ENCODE data around the gene SPRR4. TPM values are rescaled to one million over a fixed set of nuclear protein-coding genes. Genes with fewer than 3 reads are reported as not detected.

The SPRR4 gene
- polyA plus RNA-seq, 1 donor (not counting 4 experiments of a cell fraction or from before 2014, with no cell fraction given), result 1.9 TPM

Small RNA genes lying within 50 kb of the gene (small RNA-seq; reads per million reads assigned to genes)
- gene RF00322 (ENCODE audit: insufficient read length in 3 of 3, low read depth in 3 of 3, low replicate concordance in 1 of 3) (0 reads per million in 3 experiments), gene SPRR1A (ENCODE audit: insufficient read length in 3 of 3, low read depth in 3 of 3, low replicate concordance in 1 of 3) (0 reads per million in 3 experiments)

Other genes with a start within 250 kb of the SPRR4 start
- gene KPRP, start 212.6 kb upstream of the SPRR4 start, polyA plus RNA-seq, result 0.82 to 2.0 TPM (median 0.90 TPM) in 3 replicates
- gene LCE1F, start 195.5 kb upstream of the SPRR4 start, polyA plus RNA-seq, result not detected in 3 replicates
- 0.59 to 1.0 TPM (median 0.86 TPM) in 3 replicates for gene LCE1E, start 184.4 kb upstream of the SPRR4 start, polyA plus RNA-seq
- gene LCE1D, start 173.9 kb upstream of the SPRR4 start, polyA plus RNA-seq, result 0.33 TPM in 1 of 3 replicates, not detected in the others
- 1.8 TPM in 3 replicates for gene LCE1C, start 164.0 kb upstream of the SPRR4 start, polyA plus RNA-seq
- gene LCE1B, start 158.7 kb upstream of the SPRR4 start, polyA plus RNA-seq, result 0.34 to 0.57 TPM (median 0.48 TPM) in 3 replicates
- 0.43 TPM in 1 of 3 replicates, not detected in the others for gene LCE1A, start 143.2 kb upstream of the SPRR4 start, polyA plus RNA-seq
- gene LCE6A, start 127.8 kb upstream of the SPRR4 start, polyA plus RNA-seq, result 0.32 to 1.2 TPM (median 0.60 TPM) in 3 replicates
- gene LCE7A, start 110.7 kb upstream of the SPRR4 start, polyA plus RNA-seq, result not detected in 3 replicates
- gene SMCP, start 92.3 kb upstream of the SPRR4 start, polyA plus RNA-seq, result 0.08 to 0.53 TPM in 2 of 3 replicates, not detected in the other
- gene IVL, start 62.1 kb upstream of the SPRR4 start, polyA plus RNA-seq, result 61.1 to 231 TPM (median 89.2 TPM) in 3 replicates
- gene SPRR5, start 23.4 kb upstream of the SPRR4 start, polyA plus RNA-seq, result 0.12 to 0.35 TPM (median 0.30 TPM) in 3 replicates
- gene SPRR1A, start 13.4 kb downstream of the SPRR4 start, polyA plus RNA-seq, result 5.5 to 35.0 TPM (median 18.0 TPM) in 3 replicates
- gene SPRR3, start 31.1 kb downstream of the SPRR4 start, polyA plus RNA-seq, result 2.9 to 8.3 TPM (median 5.4 TPM) in 3 replicates
- gene SPRR1B, start 60.6 kb downstream of the SPRR4 start, polyA plus RNA-seq, result 253 to 503 TPM (median 436 TPM) in 3 replicates
- gene SPRR2D, start 70.5 kb downstream of the SPRR4 start, polyA plus RNA-seq, result 6.6 to 29.4 TPM (median 13.4 TPM) in 3 replicates
- 4.7 to 21.5 TPM (median 5.5 TPM) in 3 replicates for gene SPRR2A, start 86.9 kb downstream of the SPRR4 start, polyA plus RNA-seq
- 0.45 to 0.48 TPM in 2 of 3 replicates, not detected in the other for gene SPRR2B, start 101.0 kb downstream of the SPRR4 start, polyA plus RNA-seq
- 6.7 to 16.2 TPM (median 10.5 TPM) in 3 replicates for gene SPRR2E, start 123.9 kb downstream of the SPRR4 start, polyA plus RNA-seq
- not detected in 3 replicates for gene SPRR2F, start 142.9 kb downstream of the SPRR4 start, polyA plus RNA-seq
- gene SPRR2G, start 180.2 kb downstream of the SPRR4 start, polyA plus RNA-seq, result 0.73 to 6.2 TPM (median 3.3 TPM) in 3 replicates
- not detected in 3 replicates for gene LELP1, start 232.8 kb downstream of the SPRR4 start, polyA plus RNA-seq
- gene PRR9, start 246.9 kb downstream of the SPRR4 start, polyA plus RNA-seq, result 2.6 to 6.6 TPM (median 2.8 TPM) in 3 replicates